GM12891 (cell line): ENCODE measurements around the gene AHI1.

Experiments used
- DNase-seq: peaks from one replicate; pipeline ENCODE4 v3.0.0; 2011; ENCODE audit warnings: low spot score; ENCODE audit not compliant: insufficient read length
- FAIRE-seq: peaks from 2 replicates; lab custom pipeline; 2011; peaks lifted over from hg19 to GRCh38; lab: Jason Lieb, UNC
- PAX5 ChIP-seq: IDR thresholded peaks from 2 replicates; pipeline ENCODE4 v1.6.1; 2011; ENCODE audit warnings: low read length, moderate library complexity, mild to moderate bottlenecking; ENCODE audit not compliant: insufficient read depth, severe bottlenecking
- POLR2A ChIP-seq: IDR thresholded peaks from 2 replicates; pipeline ENCODE4 v1.6.1; 2011; ENCODE audit warnings: low read depth, low read length, control low read depth
- POLR2AphosphoS5 ChIP-seq: IDR thresholded peaks from 2 replicates; pipeline ENCODE4 v1.6.1; 2011; ENCODE audit warnings: low read depth, low read length, control low read depth
- POU2F2 ChIP-seq: IDR thresholded peaks from 2 replicates; pipeline ENCODE4 v1.6.1; 2011; ENCODE audit warnings: low read depth, mild to moderate bottlenecking, control low read depth, low read length, moderate library complexity
- SPI1 ChIP-seq: IDR thresholded peaks from 2 replicates; pipeline ENCODE4 v1.6.1; 2011; ENCODE audit warnings: low read depth, low read length, control low read depth
- TAF1 ChIP-seq: IDR thresholded peaks from 2 replicates; pipeline ENCODE4 v1.6.1; 2011; ENCODE audit warnings: low read depth, low read length, control low read depth

The AHI1 gene

DNA sequence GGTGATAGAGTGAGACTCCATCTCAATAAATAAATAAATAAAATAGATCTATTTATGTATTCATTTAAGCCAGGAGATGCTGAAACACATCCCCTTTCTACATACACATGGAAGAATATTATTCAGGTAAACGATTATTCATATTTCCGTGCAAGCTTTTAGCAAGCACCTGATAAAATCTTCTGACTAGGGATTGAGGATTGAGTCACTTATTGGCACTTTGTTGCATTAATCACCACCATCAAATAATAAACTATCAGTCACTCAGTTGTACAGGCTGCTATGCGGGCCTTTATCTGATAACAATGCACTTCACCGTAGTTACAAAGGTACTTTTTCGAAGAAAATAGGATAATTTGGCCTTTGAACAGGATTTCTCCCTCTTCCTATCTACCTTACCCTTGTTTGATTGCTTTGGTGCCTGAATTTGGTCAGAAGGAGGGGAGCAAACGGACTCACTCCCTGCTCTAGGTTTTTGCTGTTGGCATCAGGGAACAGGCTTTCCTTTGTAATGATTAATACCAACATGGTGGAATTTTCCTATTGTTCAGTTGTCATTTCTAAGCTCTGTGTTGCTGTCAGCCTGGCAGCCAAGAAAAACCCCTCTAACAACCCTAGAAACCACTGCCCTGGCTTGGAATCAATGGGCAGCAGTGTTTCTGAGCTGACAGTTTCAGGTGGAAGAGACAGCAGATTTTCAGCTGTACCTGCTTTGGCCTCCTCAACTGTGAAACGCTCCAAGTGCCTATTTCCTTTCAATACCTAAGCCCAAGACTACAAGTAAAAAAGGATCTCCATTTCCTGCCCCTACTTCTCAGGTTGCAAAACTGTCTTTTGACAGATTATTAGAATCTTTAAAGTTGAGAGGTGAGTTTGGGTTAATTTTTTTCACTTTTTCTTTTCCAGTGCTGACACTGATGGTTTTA, 253.4 kb downstream of the AHI1 start:
- FAIRE-seq = peak; percentile 20
- TF ChIP-seq POLR2A (no peak), SPI1 (no peak), POU2F2 (no peak)
- DNase-seq = no peak

DNA sequence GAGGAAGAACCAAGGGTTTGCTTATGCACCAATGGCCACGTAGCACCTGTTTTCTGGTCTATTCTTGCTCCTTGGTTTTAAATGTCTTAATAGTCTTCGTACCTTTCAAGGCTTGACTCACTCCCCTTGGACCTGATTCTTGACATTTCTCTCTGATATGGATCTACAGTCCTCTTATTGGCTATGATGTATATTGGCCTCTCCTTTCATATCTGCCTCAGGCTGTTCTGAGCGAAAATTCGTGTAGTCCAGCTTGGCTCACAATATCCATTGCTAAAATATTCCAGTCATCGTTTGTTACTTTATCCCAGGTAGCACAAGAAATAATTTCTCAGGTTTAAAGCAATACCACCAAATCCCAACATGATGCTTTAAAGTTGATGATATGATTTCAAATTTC, 256.8 kb downstream of the AHI1 start:
- DNase-seq (no peak), FAIRE-seq (no peak)
- TF ChIP-seq POLR2AphosphoS5 = no peak
- no peak for TF ChIP-seq POU2F2
- TF ChIP-seq PAX5 = no peak
- TF ChIP-seq TAF1 = no peak
- TF ChIP-seq SPI1 = no peak

GRCh38 chr6:135236732-135237131, 260.8 kb downstream of the AHI1 start:
- no peak for FAIRE-seq
- TF ChIP-seq POLR2AphosphoS5 (no peak), POLR2A (no peak), TAF1 (no peak), PAX5 (no peak), SPI1 (no peak), POU2F2 (no peak)
- no peak for DNase-seq

- no peak for DNase-seq
- FAIRE-seq = no peak
- no peak for TF ChIP-seq POLR2AphosphoS5
- no peak for TF ChIP-seq TAF1
- TF ChIP-seq PAX5 = no peak
- no peak for TF ChIP-seq SPI1
- no peak for TF ChIP-seq POU2F2
- TF ChIP-seq POLR2A = no peak
Measured at GRCh38 chr6:135236319-135236718, 261.2 kb downstream of the AHI1 start.

GRCh38 chr6:135235716-135236115, 261.8 kb downstream of the AHI1 start:
- no peak for FAIRE-seq
- DNase-seq = no peak
- no peak for TF ChIP-seq POU2F2
- TF ChIP-seq SPI1 = peak; percentile 60

GRCh38 chr6:135234492-135234780, 263.1 kb downstream of the AHI1 start:
- DNase-seq (no peak), FAIRE-seq (no peak)
- no peak for TF ChIP-seq PAX5
- no peak for TF ChIP-seq POLR2A
- no peak for TF ChIP-seq POLR2AphosphoS5
- no peak for TF ChIP-seq TAF1
- no peak for TF ChIP-seq POU2F2
- TF ChIP-seq SPI1 = no peak

GRCh38 chr6:135233686-135234491, 263.7 kb downstream of the AHI1 start:
- FAIRE-seq = peak; percentile 68
- TF ChIP-seq TAF1 = no peak
- TF ChIP-seq POLR2AphosphoS5 = no peak
- no peak for TF ChIP-seq PAX5
- no peak; the same call in 1 of the 2 replicates for TF ChIP-seq SPI1
- TF ChIP-seq POU2F2 = no peak
- TF ChIP-seq POLR2A = no peak
- DNase-seq = no peak
